Mesendoderm (in vitro differentiated cells): ENCODE data around the gene CCN5.

Experiments used
- DNase-seq: peaks from one replicate; pipeline ENCODE4 v3.0.0; 2013
- H2AK5ac ChIP-seq: 2 replicates; pipeline ENCODE4 v1.6.1; 2013; ENCODE audit warnings: low read length, inconsistent platforms
- H2BK120ac ChIP-seq: 2 replicates; pipeline ENCODE4 v1.6.1; 2013; ENCODE audit warnings: low read depth, mild to moderate bottlenecking, low read length, moderate library complexity, mixed read lengths
- H2BK15ac ChIP-seq: replicated peaks from 2 replicates; pipeline ENCODE4 v1.6.1; 2013; ENCODE audit warnings: low read depth, mild to moderate bottlenecking, moderate library complexity
- H2BK5ac ChIP-seq: 2 replicates; pipeline ENCODE4 v1.6.1; 2013; ENCODE audit warnings: low read length, inconsistent platforms
- H3K18ac ChIP-seq: 2 replicates; pipeline ENCODE4 v1.6.1; 2013; ENCODE audit warnings: mild to moderate bottlenecking, low read length, mixed read lengths
- H3K23ac ChIP-seq: one replicate; pipeline ENCODE4 v1.6.1; 2013; ENCODE audit warnings: low read length
- H3K27ac ChIP-seq: 2 replicates; pipeline ENCODE4 v1.5.1; 2013; ENCODE audit warnings: low read depth, mild to moderate bottlenecking, inconsistent platforms, low read length, moderate library complexity
- H3K27me3 ChIP-seq: 2 replicates; pipeline ENCODE4 v1.6.1; 2013; ENCODE audit warnings: low read length, control low read depth, mild to moderate bottlenecking, inconsistent platforms; ENCODE audit not compliant: insufficient read depth, poor library complexity
- H3K36me3 ChIP-seq: 2 replicates; pipeline ENCODE4 v1.6.1; 2013; ENCODE audit warnings: low read length, inconsistent platforms; ENCODE audit not compliant: control insufficient read depth, insufficient read depth
- H3K4ac ChIP-seq: one replicate; pipeline ENCODE4 v1.6.1; 2013; ENCODE audit warnings: low read depth, mild to moderate bottlenecking, low read length, moderate library complexity
- H3K4me1 ChIP-seq: 2 replicates; pipeline ENCODE4 v1.6.1; 2013; ENCODE audit warnings: low read depth, low read length, inconsistent platforms; ENCODE audit not compliant: control insufficient read depth
- H3K4me2 ChIP-seq: 2 replicates; pipeline ENCODE4 v1.6.1; 2013; ENCODE audit warnings: low read length
- H3K4me3 ChIP-seq: 2 replicates; pipeline ENCODE4 v1.5.1; 2013; ENCODE audit warnings: mild to moderate bottlenecking, low read length
- H3K56ac ChIP-seq: one replicate; pipeline ENCODE4 v1.6.1; 2013; ENCODE audit warnings: low read length
- H3K79me1 ChIP-seq: 2 replicates; pipeline ENCODE4 v1.6.1; 2013; ENCODE audit warnings: low read length, inconsistent platforms
- H3K79me2 ChIP-seq: 2 replicates; pipeline ENCODE4 v1.6.1; 2013; ENCODE audit warnings: mild to moderate bottlenecking, low read length; ENCODE audit not compliant: control insufficient read depth, insufficient read depth
- H3K9ac ChIP-seq: 2 replicates; pipeline ENCODE4 v1.6.1; 2013; ENCODE audit warnings: low read length, inconsistent platforms
- H4K5ac ChIP-seq: one replicate; pipeline ENCODE4 v1.6.1; 2013; ENCODE audit warnings: low read length
- H4K8ac ChIP-seq: one replicate; pipeline ENCODE4 v1.6.1; 2013; ENCODE audit warnings: low read depth, mild to moderate bottlenecking, control low read depth, low read length, moderate library complexity
- WGBS: extraction: QIAGEN DNeasy Blood & Tissue Kit; methylation state at CpG from one replicate; pipeline ENCODE4 v1.1.7; 2013; ENCODE audit warnings: low lambda C conversion rate, missing lambda C conversion rate; ENCODE audit not compliant: insufficient coverage; ENCODE audit errors: extremely low coverage; 5-methylcytosine and 5-hydroxymethylcytosine counted together

CCN5 gene

GRCh38 chr20:44773070-44773829, 58.1 kb downstream of the CCN5 start:
- H3K56ac ChIP-seq, result no peak overlapping the region
- no peak overlapping the region for H2AK5ac ChIP-seq
- no peak overlapping the region for H3K27ac ChIP-seq
- no peaks in the 10 kb centered on the region for H3K4me1 ChIP-seq
- H3K4ac ChIP-seq, result no peak overlapping the region
- no peaks in the 10 kb centered on the region for H3K79me2 ChIP-seq
- H3K79me1 ChIP-seq, result no peaks in the 10 kb centered on the region
- H2BK5ac ChIP-seq, result no peak overlapping the region
- H3K23ac ChIP-seq, result no peak overlapping the region
- H3K27me3 ChIP-seq, result no peaks in the 10 kb centered on the region
- DNase-seq, result no peak
- no peak overlapping the region for H2BK15ac ChIP-seq
- no CpG with 5 or more reads among the region's 10 CpGs for WGBS
- no peak overlapping the region for H4K8ac ChIP-seq
- no peak overlapping the region for H3K9ac ChIP-seq
- H3K36me3 ChIP-seq, result no peaks in the 10 kb centered on the region
- H3K4me3 ChIP-seq, result no peak overlapping the region
- no peak overlapping the region for H2BK120ac ChIP-seq
- H3K4me2 ChIP-seq, result no peak overlapping the region
- H4K5ac ChIP-seq, result no peak overlapping the region
- H3K18ac ChIP-seq, result no peak overlapping the region

- no peak overlapping the region for H4K5ac ChIP-seq
- H2AK5ac ChIP-seq, result no peak overlapping the region
- no peak overlapping the region for H3K4me2 ChIP-seq
- no peak overlapping the region for H3K18ac ChIP-seq
- no peak overlapping the region for H3K4me3 ChIP-seq
- H3K4me1 ChIP-seq, result no peaks in the 10 kb centered on the region
- H3K27ac ChIP-seq, result no peak overlapping the region
- no peaks in the 10 kb centered on the region for H3K27me3 ChIP-seq
- H3K9ac ChIP-seq, result no peak overlapping the region
- DNase-seq, result peak; percentile 56
- H3K79me2 ChIP-seq, result no peaks in the 10 kb centered on the region
- no peaks in the 10 kb centered on the region for H3K79me1 ChIP-seq
- no CpG with 5 or more reads among the region's 7 CpGs for WGBS
- no peak overlapping the region for H3K56ac ChIP-seq
- H2BK5ac ChIP-seq, result no peak overlapping the region
- H3K4ac ChIP-seq, result no peak overlapping the region
- no peaks in the 10 kb centered on the region for H3K36me3 ChIP-seq
- no peak overlapping the region for H3K23ac ChIP-seq
- no peak overlapping the region for H4K8ac ChIP-seq
- no peak overlapping the region for H2BK120ac ChIP-seq
- no peak overlapping the region for H2BK15ac ChIP-seq
Observed at GRCh38 chr20:44776980-44777379, 61.8 kb downstream of the CCN5 start.
